ENCODE measurements around the gene FBLN5. TPM values are rescaled to one million over a fixed set of nuclear protein-coding genes. Genes with fewer than 3 reads are reported as not detected.

Gene FBLN5
- total and polyA plus RNA-seq, 2 of the 4 experiments (the other 2 are of a cell fraction) = 10.6 to 76.4 TPM

DNA sequence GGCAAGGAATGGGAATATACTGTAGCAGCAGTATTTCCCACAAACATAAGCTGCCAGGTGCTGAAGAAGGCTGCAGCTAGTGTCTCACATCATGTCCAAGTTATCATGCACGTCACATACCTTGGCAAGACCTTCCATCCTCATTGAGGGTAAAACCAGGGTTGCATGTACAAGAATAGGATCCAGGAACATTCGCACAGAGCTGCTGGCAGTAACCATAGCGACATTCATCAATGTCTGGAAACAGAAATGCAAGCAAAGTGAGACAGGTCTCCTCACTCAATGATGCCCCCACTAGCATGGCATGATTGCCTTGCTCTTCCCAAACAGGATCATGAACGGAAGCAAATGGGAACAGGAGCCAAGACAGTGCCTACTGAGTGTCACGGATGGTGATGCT, 56.4 kb downstream of the FBLN5 start:
- Histone ChIP-seq H2BK120ac (ENCODE audit: low read depth, low read length) (no peak overlapping the region), H2AK9ac (replicated peaks; ENCODE audit: low read depth, low read length, poor library complexity) (no peak overlapping the region), H3K27ac (ENCODE audit: insufficient read depth, low read length) (no peak overlapping the region), H3K56ac (ENCODE audit: extremely low read depth, insufficient read depth, low read length) (no peak overlapping the region), H3K79me1 (ENCODE audit: low read depth in 1 of 2, low read length in 2 of 2) (peaks cover 1 to 2% of the 10 kb centered on the region in 2 experiments; a peak in 2 of 4 replicates), H3K18ac (ENCODE audit: low read depth, low read length) (no peak overlapping the region), H3K23ac (ENCODE audit: low read depth, low read length) (no peak overlapping the region), H4K20me1 (ENCODE audit: insufficient read depth, low read length) (peaks cover 12% of the 10 kb centered on the region; the same call in 1 of the 2 replicates), H2AK5ac (ENCODE audit: low read depth, low read length) (no peak overlapping the region), H2BK20ac (ENCODE audit: low read depth, low read length) (no peak overlapping the region), H2AFZ (replicated peaks; ENCODE audit: low read length, poor library complexity) (no peak overlapping the region), H2BK15ac (ENCODE audit: low read depth, low read length) (no peak overlapping the region), H3K36me3 (ENCODE audit: control insufficient read depth, insufficient read depth, low read length) (peaks cover 48% of the 10 kb centered on the region), H4K5ac (ENCODE audit: low read depth, low read length) (no peak overlapping the region), H3K4ac (ENCODE audit: low read depth, low read length) (no peak overlapping the region), H3K27me3 (ENCODE audit: control insufficient read depth, insufficient read depth, low read length) (no peaks in the 10 kb centered on the region), H3K4me3 (ENCODE audit: insufficient read depth, low read depth, low read length) (no peak overlapping the region), H3K9ac (ENCODE audit: low read depth, low read length) (no peak overlapping the region), H2BK5ac (ENCODE audit: low read depth, low read length, poor library complexity, severe bottlenecking) (no peak overlapping the region), H3K9me1 (ENCODE audit: insufficient read depth, low read length) (peaks cover under 1% of the 10 kb centered on the region; the same call in 1 of the 2 replicates), H4K8ac (ENCODE audit: low read depth in 2 of 2, low read length in 2 of 2) (no peak overlapping the region), H3K14ac (replicated peaks; ENCODE audit: low read depth, low read length) (no peak overlapping the region), H3K4me2 (ENCODE audit: low read depth, low read length) (no peak overlapping the region), H3K9me3 (ENCODE audit: control insufficient read depth, insufficient read depth, low read length) (no peaks in the 10 kb centered on the region), H3K4me1 (ENCODE audit: control insufficient read depth, insufficient read depth, low read length) (peaks cover 2% of the 10 kb centered on the region; the same call in 1 of the 2 replicates), H4K91ac (ENCODE audit: insufficient read depth, low read depth, low read length) (no peak overlapping the region)
- intact Hi-C loops (cut with micrococcal nuclease) (no loop called here), dilution Hi-C loops (cut with HindIII; ENCODE audit: low sequenced_read_pairs, unreplicated experiment) (no loop called here), in situ Hi-C loops (cut with MboI; ENCODE audit: low sequenced_read_pairs) (no loop called here)
- BruUV-seq (replicated peaks) = no TSS peak
- DNase-seq = no peak
- TF ChIP-seq BHLHE40 (IDR thresholded peaks at IDR 0.05; ENCODE audit: low read depth, low read length) = no peak
- TF ChIP-seq RCOR1 (IDR thresholded peaks at IDR 0.05; ENCODE audit: insufficient replicate concordance, low read length) = no peak
- TF ChIP-seq RAD21 (IDR thresholded peaks at IDR 0.05; ENCODE audit: low read length) = no peak
- TF ChIP-seq NFE2L2 (IDR thresholded peaks at IDR 0.05; ENCODE audit: low read depth, low read length) = no peak
- TF ChIP-seq, protein P1, sequence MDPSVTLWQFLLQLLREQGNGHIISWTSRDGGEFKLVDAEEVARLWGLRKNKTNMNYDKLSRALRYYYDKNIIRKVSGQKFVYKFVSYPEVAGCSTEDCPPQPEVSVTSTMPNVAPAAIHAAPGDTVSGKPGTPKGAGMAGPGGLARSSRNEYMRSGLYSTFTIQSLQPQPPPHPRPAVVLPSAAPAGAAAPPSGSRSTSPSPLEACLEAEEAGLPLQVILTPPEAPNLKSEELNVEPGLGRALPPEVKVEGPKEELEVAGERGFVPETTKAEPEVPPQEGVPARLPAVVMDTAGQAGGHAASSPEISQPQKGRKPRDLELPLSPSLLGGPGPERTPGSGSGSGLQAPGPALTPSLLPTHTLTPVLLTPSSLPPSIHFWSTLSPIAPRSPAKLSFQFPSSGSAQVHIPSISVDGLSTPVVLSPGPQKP (IDR thresholded peaks at IDR 0.05; ENCODE audit: borderline replicate concordance, low read depth, low read length) = no peak
- no peak for TF ChIP-seq POLR2A (IDR thresholded peaks at IDR 0.05; ENCODE audit: low read depth, low read length)
- no peak for TF ChIP-seq MAZ (IDR thresholded peaks at IDR 0.05; ENCODE audit: borderline replicate concordance, low read depth, low read length)
- no peak for TF ChIP-seq CEBPB (IDR thresholded peaks at IDR 0.05; ENCODE audit: low read depth, low read length)
- TF ChIP-seq CHD1 (IDR thresholded peaks at IDR 0.05; ENCODE audit: low read depth, low read length) = no peak
- TF ChIP-seq MAFK (IDR thresholded peaks at IDR 0.05; ENCODE audit: low read depth, low read length) = no peak
- ATAC-seq (ENCODE audit: low read depth) = no peak
- ChIA-PET CTCF (interaction anchor here (0.6 kb wide), 1 partner anchor 22 kb away, joined by 7 read pairs; no protein-coding TSS in a partner anchor), POLR2A (ENCODE audit: unreplicated experiment) (interaction anchor here (0.6 kb wide), 1 partner anchor 40 kb away, joined by 4 read pairs; no protein-coding TSS in a partner anchor)
- 100% methylated on average over 2 of the region's 5 CpGs; no CpG with 5 or more reads in 1 of the 2 experiments for WGBS, 2 experiments (ENCODE audit: extremely low coverage in 2 of 2, insufficient read length in 1 of 2)

All from IMR-90 (cell line).